ENCODE measurements around the gene CTNND2.

Gene CTNND2

GRCh38 chr5:11507156-11507910 lies 396.9 kb downstream of the CTNND2 start:
- no peak for DNase-seq

DNA sequence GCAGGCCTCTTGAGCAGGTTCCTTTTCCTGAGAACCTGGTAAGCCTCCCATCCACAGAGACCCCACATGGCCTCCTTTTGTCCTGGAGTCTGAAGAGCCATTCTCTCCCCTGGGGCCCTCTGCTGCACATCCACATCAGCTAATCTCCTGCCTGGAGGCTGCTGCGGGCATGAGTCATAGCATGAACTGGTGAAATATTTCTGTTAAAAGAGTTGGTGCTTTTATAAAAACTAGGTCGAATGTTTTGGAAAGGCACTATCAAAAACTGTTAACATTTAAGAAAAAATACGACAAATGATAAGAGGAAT lies 399.4 kb downstream of the CTNND2 start:
- DNase-seq: no peak

DNA sequence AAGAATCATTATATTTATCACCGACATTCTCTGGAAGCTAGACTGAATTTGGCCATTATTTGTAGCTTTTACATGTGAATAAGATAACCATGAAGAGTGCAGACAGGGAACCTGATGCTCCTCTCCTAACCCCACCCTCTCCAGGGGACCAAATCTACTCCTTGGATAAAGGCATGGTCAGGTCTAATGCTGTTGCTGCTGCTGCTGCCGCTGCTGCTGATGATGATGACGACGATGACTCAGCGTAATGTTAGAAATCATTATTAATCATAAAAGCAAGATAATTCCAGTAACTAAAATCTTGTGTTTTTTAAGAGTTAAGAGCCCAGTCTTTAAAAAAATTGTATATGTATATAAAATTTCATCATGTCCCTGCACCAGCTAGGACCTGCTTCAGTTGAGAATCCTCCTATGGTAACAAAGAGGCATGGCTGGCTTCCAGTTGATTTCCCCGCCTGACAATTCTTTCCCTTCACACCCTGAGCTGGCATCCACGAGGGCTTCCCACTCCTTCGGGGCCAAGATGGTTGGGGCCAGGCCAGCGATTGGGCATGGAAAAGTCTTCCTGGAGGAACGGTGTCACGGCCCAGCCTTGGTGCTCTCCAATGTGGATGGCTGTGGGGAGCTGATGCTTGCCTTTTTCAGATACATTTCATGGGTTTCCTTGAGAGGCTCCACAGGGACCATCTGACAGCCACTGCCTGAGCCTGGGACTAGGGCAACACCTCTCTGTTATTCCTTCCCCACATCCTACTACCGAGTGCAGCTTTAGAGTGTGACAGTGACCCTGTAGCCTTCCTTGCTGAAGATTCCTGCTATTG lies 400.0 kb downstream of the CTNND2 start:
- DNase-seq: no peak

DNA sequence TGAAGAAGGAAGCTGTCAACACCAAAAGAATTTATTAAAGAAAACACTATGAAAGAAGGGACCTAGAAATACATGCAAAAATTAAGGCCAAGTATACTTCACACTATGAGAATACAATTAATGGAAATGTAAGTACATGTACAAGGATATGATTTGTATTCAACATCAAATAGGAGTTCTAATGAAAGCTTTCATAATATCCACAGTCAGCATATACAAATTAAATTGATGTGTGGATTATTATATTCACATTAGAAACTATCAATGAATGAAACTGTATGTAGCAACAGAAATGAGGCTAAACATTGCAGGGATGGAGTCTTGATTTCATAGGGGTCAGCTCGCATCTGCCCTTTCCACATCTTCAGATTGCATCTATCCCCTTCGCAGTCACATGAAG lies 401.5 kb downstream of the CTNND2 start:
- DNase-seq: no peak

DNA sequence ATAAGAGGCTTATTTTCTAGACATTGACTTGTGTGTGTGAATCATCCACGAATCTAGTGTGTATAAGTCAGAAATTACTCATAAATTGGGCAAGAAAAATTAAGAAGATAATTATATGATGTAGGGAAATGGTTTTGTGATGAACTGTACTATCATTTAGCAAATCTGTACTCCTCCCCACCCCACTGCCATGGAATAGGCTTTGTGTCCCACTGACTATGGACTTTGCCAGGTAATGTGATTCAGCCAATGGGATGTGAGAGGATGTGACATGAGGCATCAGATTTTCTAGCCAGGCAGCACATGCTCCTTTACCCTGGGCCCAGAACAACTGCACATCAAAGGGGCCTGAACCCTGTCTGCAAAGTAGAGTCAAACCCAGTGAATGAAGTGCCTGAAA lies 406.6 kb downstream of the CTNND2 start:
- DNase-seq: no peak

DNA sequence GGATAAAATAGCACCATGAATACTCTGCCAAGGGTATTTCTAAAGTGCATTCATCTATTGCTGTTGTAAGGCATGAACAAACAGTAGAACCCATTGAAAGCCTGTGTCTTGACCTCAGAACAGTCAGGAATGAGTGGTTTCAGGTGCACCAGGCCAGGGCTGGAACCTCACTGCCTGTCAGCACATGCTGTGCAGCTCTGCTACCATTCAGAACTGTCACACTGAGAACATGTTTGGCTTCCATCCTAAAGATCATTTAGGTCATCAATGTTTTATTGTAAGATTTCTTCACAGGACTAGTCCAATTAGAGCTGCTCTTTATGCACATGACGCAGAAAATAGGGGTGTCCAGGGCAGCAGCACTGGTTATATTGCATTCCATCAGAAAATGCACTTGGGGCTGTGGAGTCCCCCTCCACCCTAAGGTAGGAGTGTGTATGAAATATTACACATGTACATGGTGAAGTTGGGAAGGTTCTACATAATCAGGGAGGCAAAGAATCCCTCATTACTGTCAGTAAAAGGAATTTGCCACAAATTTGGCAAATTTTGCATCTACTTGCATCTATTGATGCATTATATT lies 408.0 kb downstream of the CTNND2 start:
- no peak for DNase-seq

DNA sequence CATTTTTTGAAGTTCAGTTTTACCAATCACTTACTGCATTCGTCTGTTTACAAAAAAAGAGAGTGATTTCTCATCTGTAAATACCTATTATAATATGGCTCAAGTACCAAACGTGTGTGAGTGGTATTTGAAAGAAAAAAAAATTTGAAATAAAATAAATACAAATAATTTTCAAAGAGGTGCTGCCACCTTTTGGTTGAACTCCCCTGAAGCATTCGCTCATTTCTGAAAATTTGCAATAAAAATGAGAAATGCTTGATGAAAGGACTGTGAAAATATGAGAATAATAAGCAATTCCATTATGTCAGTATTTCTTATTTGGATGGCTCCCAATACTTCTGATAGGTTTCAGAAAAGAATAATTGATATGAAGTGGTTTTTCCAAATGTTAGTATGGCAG lies 409.9 kb downstream of the CTNND2 start:
- DNase-seq: no peak

DNA sequence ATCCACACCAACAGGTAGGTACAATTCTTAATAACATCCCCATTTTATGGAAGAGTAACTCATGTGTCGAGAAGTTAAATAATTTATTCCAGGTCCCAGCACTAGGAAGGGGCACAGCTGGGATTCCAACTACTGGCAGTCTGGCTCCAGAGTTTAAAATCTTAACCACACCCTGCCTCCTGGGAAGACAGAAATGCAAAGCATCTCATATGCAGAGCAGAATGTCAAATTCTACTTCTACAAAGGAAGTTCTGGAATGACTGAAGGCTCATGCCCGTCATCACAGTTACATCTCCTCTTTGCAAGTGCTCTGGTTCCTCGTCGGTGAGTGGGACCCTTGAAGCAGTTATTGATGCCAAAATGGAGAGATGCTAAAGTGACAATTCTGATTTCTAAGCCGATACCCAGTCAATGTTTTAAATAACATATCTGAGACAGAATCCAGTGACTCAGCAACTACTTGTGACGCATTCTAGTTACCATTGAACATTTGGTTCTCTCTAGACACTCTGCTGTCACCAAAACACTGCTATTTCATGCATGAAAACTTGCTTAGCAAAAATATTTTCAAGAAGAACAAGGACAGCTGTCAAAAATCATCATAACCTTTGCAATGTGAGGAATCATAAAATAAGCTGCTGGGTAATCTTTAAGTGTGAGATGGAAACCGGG lies 412.7 kb downstream of the CTNND2 start:
- DNase-seq: no peak

GRCh38 chr5:11483630-11484029 lies 420.6 kb downstream of the CTNND2 start:
- DNase-seq: no peak

DNA sequence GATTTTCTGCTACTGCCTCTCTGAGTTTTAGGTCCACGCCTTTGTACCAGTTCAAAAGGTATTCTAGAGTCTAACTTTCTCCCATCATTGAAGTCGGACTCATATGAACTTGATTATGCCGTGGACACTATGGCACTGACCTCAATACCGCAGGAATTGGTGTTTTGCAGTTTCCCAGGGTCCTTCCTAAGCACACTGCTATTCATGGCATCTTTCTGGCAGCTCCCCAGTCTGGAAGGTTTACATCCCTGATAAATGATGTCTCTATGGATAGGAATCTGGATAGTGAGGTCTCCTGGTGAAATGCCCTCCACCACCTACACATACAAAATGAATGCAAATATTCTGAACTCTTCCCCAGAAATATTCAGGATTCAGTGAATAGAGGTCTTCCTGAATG lies 422.2 kb downstream of the CTNND2 start:
- no peak for DNase-seq

DNA sequence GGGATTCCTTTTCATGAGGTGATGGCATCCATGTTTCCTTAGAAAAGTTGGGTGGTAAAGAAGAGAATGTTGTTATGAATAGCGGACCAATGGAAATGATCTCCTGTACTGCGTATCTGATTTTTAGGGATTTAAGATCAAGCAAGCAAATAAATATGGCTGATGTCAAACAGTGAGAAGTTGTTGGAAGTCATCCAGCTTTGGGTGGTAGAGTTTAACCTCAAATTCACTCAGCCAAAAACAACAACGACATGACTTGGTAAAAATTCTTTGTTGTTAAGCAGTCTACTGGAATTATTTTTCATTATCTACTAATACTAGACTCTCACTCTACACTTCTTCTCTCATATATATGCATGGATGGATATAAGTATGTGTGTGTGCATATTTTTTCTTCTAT lies 426.5 kb downstream of the CTNND2 start:
- DNase-seq: no peak

- DNase-seq: no peak
Observed at GRCh38 chr5:11476866-11477265, 427.4 kb downstream of the CTNND2 start.

- DNase-seq: no peak
Observed at GRCh38 chr5:11468334-11469039, 435.8 kb downstream of the CTNND2 start.

GRCh38 chr5:11467588-11467987 lies 436.7 kb downstream of the CTNND2 start:
- no peak for DNase-seq

- no peak for DNase-seq
Observed at GRCh38 chr5:11459716-11460115, 444.5 kb downstream of the CTNND2 start.

DNA sequence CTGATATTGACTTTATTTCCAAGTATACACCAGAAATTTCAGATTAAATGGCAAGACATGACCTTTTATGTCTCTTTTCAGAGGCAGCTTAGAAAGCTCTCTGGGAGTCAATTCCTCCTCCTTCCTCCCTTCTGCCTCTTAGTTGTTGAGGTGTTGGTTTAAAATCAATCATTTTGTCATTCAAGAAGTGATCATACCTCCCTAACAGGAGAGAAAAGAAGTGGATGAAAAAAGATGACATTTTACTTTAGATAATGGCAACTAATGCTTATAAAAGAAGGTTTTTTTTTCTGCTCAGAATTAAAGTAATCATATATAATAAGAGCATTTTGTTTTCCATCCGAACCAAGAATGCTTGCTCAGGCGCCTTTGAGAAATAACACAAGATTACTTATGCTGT lies 448.7 kb downstream of the CTNND2 start:
- DNase-seq: no peak

DNA sequence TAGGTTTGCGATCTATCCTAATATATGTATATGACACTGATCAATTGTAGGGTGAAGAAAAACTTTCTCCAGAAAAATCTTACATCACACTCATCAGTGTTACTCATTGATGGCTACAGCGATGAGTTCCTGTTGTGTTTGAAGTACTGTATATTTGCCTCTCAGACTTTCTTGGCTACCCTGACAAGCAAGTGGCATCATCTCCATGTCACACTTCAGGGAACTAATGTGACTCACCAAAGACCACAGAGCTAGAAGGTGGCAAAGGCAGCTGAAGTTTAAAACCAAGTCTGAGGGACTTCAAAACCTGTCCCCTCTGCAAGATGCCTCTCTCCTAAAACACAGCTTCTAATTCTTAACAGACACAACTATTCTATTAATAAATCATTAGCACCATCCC lies 451.4 kb downstream of the CTNND2 start:
- no peak for DNase-seq

DNA sequence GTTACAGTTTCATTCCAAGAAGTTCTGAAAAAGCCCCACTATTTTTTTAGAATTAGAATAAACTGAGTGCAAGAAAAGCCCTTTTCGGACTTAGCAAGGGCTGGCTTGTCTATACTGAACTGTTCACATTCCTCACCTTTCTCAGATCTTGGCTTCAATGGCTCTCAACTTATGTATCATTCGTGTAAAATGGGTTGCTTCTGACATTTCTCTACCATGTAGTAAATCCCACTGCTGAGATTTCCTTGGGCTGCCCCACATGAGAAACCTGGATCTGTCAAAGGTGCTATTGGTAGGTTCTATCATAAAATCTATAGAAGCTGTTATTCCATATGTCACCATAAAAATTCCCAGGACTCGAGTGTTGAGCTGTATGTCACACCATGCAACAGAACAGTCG lies 454.3 kb downstream of the CTNND2 start:
- no peak for DNase-seq

DNA sequence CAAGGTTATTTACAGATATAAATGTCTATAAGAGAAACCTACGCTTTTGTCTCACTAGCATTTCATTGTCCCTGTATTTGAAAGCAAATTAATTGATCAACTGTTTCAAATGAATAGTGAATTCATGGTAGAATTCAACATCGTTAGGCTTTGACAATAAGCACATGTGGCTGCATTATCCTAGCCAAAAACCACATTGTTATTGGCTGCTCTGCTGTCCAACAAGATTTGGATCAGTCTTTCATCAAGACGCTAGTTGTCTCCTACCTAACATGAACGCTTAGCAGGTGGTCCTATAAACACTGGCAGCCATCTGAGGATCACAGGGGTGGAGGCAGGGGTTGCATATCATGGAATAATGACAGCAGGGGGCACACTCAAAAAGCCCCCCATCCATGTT lies 455.0 kb downstream of the CTNND2 start:
- DNase-seq: no peak

- no peak for DNase-seq
Observed at GRCh38 chr5:11443831-11444230, 460.4 kb downstream of the CTNND2 start.

DNA sequence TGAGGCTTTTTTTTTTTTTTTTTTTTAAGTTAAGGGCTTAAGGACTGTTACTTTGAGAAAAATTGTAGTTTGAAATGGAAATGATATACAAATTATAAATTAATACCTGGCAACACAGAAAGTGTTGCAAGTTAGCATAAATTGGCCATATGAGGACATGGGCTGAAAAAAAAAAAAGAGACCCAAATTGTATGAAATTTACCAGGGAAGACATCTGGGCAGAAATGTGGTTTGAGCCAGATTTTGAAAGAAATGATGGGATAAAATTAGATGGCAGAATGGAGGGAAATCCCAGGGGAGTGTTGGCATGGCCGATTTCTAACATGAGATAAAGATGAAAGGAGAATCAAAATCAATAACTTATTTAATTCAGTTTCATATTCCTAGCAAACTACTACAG lies 472.1 kb downstream of the CTNND2 start:
- DNase-seq: no peak

- DNase-seq: no peak
Observed at GRCh38 chr5:11429254-11429653, 475.0 kb downstream of the CTNND2 start.

GRCh38 chr5:11427569-11427968 lies 476.7 kb downstream of the CTNND2 start:
- DNase-seq: no peak

All from stimulated activated CD4-positive, alpha-beta T cell treated with anti-CD3 and anti-CD28 coated beads, Interleukin-2, amount 100 ng/mL, for 48 hours (primary cell).